NK-92 (cell line): ENCODE results near the gene SCN4A.
"Not testable (repeated sequence)": the region's sequence is repeated elsewhere in the genome, so short reads cannot be mapped to it uniquely, and the experiment has no call there.

ENCODE experiments used
- DNase-seq: peaks from one replicate; lab custom pipeline; 2025; ENCODE audit not compliant: unreplicated experiment; lab: John Stamatoyannopoulos, UW

SCN4A gene

DNA sequence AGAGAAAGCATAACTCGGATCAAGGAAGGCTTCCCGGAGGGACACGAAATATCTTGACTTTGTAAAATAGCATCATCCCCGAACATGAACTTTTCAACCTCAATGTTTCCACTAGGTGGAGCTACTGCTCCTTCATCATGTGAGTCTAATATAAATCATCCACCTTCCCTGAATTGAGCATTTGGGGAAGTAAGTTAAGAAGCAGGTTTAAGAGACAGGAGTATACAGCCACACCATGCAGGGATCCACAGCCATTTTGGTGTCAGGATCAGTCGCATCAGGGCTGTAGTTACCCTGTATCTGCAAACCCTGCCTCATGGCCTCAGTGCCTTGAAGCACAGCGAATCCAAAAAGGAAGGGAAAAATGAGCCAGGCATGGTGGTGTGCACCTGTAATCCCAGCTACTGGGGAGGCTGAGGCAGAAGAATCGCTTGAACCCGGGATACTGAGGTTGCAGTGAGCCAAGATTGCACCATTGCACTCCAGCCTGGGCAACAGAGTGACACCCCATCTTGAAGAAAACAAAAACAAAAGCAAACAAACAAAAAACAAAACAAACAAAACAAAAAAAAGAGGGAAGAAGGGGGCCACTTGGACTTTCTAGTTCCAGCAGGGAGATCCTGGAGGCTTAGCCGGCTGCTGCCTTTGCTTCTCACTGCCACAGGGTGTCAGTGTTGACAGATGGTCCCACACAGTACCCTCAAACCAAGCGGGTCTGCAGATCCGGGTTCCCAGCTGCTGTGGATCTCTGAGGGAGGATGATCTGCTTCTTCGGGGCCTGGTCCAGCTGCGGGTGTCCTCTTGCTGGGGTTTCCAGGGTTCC is 83.5 kb downstream of the SCN4A start:
- not testable (repeated sequence) for DNase-seq
